Stimulated activated CD4-positive, alpha-beta T cell treated with anti-CD3 and anti-CD28 coated beads, Interleukin-4, amount 100 ng/mL, for 48 hours (primary cell): ENCODE data around the gene DUSP28.
A peak's percentile ranks its signal among the peaks of the same experiment; 100 is the strongest.

Experiments
- DNase-seq, 2 donors: peaks; one replicate each; pipeline ENCODE4 v3.0.0-alpha.2; 2020; ENCODE audit warnings: low read depth in 2 of 2

The DUSP28 gene

GRCh38 chr2:240572141-240573031 is 12.2 kb downstream of the DUSP28 start:
- no peak for DNase-seq

DNA sequence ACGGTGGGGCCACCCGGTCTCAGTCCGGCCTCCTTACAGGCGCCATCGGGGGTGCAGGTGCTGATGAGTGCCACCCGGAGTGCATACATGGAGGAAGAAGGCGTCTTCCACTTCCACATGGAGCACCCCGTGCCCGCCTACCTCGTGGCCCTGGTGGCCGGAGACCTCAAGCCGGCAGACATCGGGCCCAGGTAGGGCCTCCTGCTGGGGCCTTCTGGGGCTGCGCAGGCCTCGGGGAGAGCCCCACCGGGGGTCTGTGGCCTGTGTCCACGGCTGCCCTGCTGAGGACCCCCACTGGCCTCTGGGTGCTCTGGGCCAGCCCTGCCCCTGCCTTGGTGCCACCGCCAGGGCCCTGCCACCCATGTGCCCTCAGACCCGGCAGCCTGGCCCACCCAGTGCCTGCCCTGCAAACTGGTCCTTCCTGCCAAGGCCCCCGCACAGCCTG is 12.9 kb downstream of the DUSP28 start:
- DNase-seq, result no peak

DNA sequence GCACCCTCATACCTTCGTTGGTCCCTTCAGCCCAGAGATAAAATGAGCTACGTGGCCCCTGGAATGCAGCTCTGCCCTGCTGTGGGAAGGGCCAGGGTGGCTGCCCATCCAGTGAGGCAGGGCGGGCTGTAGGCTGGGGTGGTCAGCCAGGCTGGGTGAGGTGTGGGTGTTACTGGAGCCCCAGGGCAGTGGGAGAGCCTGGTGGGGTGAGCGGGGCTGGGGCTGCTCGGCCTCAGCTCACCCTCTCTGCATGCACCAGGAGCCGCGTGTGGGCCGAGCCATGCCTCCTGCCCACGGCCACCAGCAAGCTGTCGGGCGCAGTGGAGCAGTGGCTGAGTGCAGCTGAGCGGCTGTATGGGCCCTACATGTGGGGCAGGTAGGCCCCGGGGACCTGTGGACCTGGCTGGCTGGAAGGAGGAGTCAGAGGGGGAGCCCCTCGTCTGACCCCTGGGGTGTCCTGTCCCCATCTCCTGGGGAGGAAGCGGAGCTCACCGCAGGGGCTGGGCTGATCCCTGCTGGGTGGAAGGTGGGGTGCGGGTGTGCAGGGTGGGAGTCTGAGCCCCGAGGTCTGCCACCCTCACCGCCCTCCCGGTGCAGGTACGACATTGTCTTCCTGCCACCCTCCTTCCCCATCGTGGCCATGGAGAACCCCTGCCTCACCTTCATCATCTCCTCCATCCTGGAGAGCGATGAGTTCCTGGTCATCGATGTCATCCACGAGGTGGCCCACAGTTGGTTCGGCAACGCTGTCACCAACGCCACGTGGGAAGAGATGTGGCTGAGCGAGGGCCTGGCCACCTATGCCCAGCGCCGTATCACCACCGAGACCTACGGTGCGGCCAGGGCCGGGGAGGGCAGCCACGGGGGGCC is 13.6 kb downstream of the DUSP28 start:
- DNase-seq, result no peak

- DNase-seq, result no peak
These were observed 14.4 kb downstream of the DUSP28 start for GRCh38 chr2:240574386-240575100.

GRCh38 chr2:240575101-240575965 is 15.2 kb downstream of the DUSP28 start:
- no peak for DNase-seq

- DNase-seq, result no peak
These were observed 15.9 kb downstream of the DUSP28 start for GRCh38 chr2:240576036-240576435.

DNA sequence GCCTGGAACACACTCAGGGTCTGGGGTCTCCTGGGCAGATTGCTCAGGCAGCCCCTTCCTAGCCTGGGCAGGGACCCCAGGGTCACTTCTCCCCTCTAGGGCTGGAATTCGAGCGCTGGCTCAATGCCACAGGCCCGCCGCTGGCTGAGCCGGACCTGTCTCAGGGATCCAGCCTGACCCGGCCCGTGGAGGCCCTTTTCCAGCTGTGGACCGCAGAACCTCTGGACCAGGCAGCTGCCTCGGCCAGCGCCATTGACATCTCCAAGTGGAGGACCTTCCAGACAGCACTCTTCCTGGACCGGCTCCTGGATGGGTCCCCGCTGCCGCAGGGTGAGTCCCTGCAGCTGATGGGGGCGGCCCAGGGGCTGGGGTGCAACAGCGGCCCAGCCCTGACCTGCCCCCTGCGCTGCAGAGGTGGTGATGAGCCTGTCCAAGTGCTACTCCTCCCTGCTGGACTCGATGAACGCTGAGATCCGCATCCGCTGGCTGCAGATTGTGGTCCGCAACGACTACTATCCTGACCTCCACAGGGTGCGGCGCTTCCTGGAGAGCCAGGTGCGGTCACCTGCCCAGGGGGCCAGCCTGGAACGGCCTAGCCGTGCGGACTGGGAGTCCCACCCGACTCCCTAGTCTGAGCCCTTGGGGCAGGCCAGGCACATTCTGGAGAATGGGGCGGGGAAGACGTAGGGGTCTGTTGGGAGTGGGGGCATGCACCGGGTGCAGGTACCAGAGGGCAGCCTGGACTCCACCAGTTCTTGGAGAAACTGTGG is 16.5 kb downstream of the DUSP28 start:
- no peak for DNase-seq

DNA sequence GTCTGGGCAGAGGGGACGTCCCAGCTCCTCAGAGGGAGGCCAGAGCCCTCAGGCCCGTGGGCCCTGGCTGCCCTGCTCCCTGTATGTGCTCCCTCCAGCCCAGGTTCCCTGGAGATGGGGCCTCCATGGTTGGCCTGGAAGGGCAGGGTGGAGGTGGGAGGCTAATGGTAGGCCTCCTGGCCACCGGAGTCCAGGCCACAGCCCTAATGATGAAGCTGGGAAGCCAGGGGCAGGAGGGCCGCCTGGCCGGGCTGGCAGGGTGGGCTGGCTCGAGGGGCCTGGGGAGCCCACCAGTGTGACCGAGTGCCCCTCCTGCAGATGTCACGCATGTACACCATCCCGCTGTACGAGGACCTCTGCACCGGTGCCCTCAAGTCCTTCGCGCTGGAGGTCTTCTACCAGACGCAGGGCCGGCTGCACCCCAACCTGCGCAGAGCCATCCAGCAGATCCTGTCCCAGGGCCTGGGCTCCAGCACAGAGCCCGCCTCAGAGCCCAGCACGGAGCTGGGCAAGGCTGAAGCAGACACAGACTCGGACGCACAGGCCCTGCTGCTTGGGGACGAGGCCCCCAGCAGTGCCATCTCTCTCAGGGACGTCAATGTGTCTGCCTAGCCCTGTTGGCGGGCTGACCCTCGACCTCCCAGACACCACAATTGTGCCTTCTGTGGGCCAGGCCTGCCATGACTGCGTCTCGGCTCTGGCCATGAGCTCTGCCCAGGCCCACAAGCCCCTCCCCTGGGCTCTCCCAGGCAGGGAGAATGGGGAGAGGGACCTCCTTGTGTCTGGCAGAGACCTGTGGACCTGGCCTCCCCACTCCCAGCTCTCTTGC is 17.3 kb downstream of the DUSP28 start:
- no peak for DNase-seq

DNA sequence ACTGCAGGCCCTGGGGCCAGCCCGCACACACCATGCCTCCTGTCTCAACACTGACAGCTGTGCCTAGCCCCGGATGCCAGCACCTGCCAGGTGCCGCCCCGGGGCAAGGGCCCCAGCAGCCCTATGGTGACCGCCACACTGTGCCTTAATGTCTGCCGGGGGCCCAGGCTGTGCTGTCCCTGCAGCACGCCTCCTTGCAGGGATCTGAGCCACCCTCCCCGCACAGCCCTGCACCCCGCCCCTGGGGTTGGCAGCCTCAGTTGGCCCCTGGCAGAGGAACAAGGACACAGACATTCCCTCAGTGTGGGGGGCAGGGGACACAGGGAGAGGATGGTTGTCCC is 17.9 kb downstream of the DUSP28 start:
- DNase-seq, result no peak

GRCh38 chr2:240578488-240578887 is 18.3 kb downstream of the DUSP28 start:
- no peak for DNase-seq

- no peak for DNase-seq
These were observed 19.1 kb downstream of the DUSP28 start for GRCh38 chr2:240579071-240579762.

DNA sequence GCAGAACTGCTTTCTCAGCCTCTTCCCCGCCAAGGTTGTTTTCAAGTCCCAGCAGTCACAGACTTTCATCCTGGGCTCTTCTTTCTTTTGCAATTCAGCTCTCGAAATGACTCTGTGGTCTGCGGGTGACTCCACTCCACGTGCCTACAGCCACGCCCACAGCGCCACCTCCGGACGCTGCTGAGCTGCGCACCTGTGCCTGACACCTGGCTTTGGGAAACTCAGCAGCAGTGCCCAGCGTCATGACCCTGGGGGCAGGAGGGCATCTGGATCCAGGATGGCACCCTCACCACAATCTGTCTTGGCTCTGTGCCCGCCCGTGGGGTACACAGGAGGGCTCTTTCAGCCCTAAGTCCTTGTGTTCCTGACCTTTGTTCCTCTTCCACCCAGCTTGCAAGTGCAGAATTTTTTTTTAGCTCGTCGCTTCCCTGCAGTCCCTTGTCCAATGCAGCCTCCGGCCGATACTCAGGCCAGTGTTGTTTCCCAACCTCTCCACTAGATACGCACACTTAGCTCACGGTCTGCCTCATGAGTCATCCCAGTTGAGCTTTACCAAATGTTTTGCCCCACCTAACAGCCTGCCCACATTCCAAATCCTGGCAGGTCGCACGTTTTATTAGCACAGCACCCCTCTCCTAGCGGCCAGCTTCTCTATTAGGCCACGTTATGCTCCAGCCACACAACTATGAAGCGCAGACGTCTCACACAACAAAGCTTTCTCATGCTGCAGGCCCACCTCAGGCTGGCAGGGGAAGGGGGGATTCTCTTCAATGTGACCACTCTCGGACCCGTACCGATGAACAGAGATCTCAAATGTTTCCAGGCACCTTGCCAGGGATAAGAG is 19.8 kb downstream of the DUSP28 start:
- DNase-seq, result peak; percentile 60 to 72

GRCh38 chr2:240581811-240582210 is 21.7 kb downstream of the DUSP28 start:
- no peak for DNase-seq

DNA sequence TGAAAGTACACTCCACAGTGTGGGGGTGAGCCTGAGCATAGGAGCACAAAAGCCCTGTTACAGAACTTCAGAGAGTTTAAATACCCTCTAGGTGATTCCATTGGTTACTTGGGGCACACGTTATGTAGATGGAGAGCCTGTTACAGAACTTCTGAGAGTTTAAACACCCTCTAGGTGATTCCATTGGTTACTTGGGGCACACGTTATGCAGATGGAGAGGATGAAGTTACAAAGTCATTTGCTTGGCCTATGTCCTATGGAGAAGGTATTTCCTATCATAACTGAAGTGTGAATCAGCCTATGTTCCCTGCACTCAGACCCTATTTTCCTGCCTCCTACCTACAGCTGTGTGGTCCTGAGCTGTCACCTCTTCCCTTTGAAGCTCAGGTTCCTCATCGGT is 22.6 kb downstream of the DUSP28 start:
- DNase-seq, result no peak

GRCh38 chr2:240583774-240584173 is 23.6 kb downstream of the DUSP28 start:
- no peak for DNase-seq

DNA sequence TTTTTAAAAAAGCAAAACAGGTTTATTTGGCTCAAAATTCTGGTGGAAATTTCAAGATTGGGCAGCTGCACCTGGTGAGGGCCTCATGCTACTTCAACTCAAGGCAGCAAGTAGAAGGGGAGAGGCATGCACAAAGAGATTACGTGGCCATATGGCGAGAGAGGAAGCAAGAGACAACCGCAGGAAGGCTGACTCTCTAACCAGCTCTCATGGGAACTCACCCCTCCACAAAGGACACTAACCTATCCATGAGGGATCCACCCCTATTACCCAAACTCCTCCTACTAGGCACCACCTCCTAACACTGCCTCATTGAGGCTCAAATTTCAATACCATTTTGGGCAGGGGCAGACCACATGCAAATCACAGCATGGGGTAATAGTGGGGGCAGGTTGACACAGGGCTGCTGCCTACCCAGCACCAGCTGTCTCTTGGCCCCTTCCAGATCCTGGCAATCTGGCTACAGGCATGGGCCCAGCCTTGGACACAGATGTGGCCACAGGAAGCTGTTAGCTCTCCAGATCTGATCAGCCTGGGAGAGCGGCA is 24.4 kb downstream of the DUSP28 start:
- no peak for DNase-seq

- DNase-seq, result no peak
These were observed 24.9 kb downstream of the DUSP28 start for GRCh38 chr2:240585101-240585500.
